CD4-positive, alpha-beta T cell treated with Interleukin-12 subunit alpha and Interleukin-12 subunit beta, for 1 hour (primary cell): ENCODE results near the gene FBXL13.
"Not testable (repeated sequence)": the region's sequence is repeated elsewhere in the genome, so short reads cannot be mapped to it uniquely, and the experiment has no call there.

Source experiments
- DNase-seq: peaks from one replicate; pipeline ENCODE4 v3.0.0-alpha.2; 2020

The FBXL13 gene

DNA sequence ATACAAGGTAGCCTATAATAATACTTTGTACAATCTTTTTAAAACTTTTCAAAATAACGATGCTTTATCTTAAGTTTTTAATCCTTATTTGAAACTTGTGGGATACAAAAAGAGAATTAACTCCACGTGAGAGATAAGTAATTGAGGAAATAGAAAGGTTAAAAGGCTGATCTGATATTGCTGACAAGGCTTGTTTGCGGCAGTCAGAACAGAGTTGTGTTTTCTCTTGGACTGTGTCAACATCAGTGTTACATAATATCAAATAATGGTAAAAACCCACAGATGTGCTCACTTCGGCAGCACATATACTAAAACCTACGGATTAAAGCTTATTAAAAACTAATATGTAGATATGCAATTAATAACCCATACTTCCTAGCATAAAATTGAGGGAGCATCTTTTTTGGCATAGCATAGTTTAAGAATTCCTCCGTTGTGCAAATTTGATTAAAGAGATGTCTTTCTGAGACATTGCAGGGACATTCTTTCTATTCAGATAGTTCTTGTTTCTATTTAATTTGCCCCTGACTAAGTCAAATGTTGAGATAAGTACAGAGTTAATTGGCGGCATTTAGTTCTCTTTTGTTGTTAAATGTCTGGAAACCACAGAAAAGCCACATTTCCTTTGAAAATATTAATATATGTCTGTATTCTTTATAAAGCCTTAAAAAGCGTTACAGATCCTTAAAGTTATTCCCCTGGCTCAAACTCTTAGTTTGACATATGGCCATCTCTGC, 262.5 kb downstream of the FBXL13 start:
- no peak for DNase-seq

GRCh38 chr7:102810916-102811315, 263.7 kb downstream of the FBXL13 start:
- DNase-seq = no peak

GRCh38 chr7:102806613-102807012, 268.0 kb downstream of the FBXL13 start:
- no peak for DNase-seq

GRCh38 chr7:102795987-102796595, 278.5 kb downstream of the FBXL13 start:
- not testable (repeated sequence) for DNase-seq

- not testable (repeated sequence) for DNase-seq
These were observed 280.0 kb downstream of the FBXL13 start for GRCh38 chr7:102794567-102794966.

DNA sequence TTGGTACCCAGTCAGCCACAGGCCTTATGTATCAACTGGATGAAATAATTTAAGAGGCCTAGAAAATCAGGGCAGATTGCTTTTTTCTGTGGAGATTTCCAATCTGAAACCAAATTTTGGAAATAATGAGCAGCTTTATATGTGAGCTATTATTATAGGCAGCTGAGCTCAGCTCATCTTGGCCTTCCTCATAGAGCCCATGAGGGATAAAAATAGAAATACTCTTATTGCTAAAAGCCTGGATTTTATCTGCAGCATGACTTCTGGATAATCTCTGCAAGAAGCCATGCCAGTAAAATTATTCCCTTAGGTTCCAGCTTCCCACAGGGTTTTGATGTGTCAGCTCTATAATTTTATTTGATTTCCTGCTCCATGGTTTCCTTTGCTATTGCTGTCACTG, 282.8 kb downstream of the FBXL13 start:
- not testable (repeated sequence) for DNase-seq

DNA sequence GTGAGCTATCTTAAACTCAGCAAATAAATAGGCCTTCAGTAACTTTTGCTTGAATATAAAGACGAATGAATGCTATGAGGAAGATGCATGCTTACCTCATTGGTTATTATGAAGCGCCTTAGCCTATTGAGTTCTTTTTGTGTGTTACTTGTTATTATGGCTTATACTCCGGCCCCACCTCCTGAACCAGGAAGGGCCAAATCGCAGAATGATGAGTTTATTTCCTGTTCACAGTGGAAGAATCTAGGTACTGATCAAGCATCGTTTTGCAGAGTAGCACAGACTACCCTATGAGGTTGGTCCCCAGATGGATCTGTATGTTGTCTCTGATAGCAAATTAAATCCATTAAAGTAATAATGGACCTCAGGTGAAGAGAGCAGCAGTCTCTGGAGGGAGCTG, 283.2 kb downstream of the FBXL13 start:
- DNase-seq = not testable (repeated sequence)

DNA sequence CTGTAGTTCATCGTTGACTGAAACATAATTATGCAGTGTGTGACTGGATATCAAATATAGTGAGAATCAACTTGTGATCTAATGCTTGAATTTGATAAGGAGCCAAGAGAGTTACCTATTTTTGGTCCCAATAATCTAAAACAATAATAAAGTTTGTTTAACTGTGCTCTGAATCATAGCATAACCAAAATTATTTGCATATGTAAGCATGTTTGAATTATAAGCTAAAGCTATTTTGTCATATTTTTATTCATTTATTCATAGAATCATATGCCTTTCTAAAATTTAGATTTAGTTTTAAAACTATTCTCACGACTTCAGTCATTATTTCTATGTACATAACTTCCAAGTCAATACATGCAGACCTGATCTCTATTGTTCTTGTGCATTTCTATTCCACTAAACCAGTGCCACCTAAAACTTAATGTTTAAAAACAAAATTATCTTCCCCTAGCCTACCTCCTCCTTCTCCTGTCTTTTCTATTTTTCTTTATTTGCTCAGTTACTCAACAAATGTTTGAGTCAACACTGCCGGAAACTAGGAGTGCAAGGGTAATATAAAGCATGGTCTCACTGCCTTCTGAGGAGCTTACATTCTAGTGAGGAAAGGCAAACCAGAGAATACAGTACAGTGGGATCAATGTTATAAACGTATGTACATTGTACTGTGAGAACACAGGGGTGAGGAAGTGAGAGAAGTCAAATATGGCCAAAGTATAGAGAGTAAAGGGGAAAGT, 284.1 kb downstream of the FBXL13 start:
- not testable (repeated sequence) for DNase-seq

DNA sequence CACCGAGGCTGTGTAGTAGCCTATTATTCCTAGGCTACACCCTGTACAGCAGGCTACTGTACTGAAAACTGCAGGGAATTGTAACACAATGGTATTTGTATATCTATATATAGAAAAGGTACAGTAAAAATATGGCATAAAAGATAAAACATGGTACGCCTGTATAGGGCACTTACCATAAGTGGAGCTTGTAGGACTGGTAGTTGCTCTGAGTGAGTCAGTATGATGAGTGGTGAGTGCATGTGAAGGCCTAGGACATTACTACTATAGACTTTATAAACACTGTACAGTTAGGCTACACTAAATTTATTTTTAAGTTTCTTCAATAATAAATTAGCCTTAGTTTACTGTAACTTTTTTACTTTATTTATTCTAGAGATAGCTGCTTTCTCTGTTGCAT, 285.8 kb downstream of the FBXL13 start:
- DNase-seq = not testable (repeated sequence)

DNA sequence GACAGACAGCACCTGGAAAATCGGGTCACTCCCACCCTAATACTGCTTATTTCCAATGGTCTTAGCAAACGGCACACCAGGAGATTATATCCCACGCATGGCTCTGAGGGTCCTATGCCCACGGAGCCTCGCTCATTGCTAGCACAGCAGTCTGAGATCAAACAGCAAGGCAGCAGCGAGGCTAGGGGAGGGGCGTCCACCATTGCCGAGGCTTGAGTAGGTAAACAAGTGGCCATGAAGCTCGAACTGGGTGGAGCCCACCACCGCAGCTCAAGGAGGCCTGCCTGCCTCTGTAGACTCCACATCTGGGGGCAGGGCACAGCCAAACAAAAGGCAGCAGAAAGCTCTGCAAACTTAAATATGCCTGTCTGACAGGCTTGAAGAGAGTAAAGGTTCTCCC, 293.7 kb downstream of the FBXL13 start:
- DNase-seq = not testable (repeated sequence)

- not testable (repeated sequence) for DNase-seq
These were observed 295.9 kb downstream of the FBXL13 start for GRCh38 chr7:102778663-102779062.

DNA sequence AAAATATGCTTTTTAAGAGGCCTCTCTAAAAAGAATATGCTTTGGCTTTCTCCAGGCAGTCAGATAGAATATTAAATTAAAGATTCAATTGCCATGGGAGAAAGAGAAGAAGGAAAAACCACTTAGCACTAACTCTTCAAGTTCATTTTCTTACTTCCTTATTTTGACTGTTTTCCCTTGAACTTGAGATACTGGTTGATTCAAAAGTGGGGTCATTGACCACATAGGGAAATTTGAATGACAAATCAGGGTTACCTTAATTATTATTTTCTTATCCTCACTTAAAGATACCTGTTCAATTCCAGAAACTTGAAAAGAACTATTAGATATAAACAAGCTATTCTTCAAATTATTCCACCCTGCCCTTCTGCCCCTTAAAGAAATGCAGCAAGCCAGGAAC, 298.4 kb downstream of the FBXL13 start:
- DNase-seq = not testable (repeated sequence)

DNA sequence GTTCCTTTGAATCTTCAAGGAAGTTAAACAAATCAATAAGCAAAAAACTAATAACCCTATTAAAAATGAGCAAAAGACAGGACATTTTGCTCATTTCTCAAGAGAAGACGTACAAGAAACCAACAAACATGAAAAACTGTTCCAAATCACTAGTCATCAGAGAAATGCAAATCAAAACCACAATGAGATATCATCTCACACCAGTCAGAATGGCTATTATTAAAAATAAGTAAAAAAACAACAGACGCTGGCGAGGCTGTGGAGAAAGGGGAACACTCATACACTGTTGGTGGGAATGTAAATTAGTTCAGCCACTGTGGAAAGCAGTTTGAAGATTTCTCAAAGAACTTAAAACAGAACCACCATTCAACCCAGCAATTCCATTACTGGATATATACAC, 304.1 kb downstream of the FBXL13 start:
- DNase-seq = not testable (repeated sequence)

DNA sequence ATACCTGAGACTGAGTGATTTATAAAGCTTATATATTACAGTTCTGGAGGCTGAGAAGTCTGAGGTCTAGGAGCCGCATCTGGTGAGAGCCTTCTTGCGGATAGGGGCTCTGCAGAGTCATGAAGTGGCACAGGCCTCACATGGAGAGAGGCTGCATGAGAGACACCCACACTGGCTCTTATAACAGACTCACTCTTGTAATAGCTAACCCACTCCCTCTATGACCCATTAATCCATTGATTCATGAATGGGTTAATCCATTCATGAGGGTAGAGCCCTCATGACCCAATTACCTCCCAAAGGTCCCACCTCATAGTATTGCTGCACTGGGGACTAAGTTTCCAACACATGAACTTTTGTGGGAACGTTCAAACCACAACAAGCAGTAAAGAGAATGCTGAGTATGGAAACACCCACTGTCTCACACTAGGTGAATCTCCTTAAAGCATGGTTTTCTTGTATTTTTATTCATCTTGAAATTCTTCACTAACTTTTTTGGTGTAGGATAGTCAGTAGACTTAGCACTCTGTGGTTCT, 304.9 kb downstream of the FBXL13 start:
- not testable (repeated sequence) for DNase-seq

DNA sequence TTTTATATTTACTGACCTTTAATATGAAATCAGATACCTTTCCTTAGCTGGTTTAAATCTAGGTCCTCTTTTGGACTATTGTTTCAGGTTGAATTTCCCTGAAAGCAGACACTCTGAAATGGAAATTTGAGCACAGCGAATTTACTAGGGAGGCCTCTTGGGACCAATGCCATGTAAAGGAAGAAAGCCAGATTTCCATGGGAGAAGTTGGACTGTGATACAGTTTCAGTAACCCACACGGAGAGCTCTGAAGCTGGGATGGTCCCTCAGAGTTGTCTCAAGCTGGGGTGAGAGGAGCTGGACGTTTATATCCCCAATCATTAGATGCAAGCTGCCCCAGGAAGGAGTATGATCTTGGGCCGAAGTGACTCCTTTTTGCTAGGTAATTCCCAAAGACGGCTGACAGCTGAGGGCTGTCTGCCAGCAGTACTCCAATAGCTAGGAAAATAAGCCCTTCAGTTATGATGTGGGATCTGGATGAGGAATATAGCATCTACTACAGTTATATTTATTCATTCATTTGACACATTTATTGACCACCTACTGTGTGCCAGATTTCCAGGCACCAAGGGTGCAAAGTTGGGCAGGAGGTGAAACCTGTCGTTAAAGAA, 311.2 kb downstream of the FBXL13 start:
- not testable (repeated sequence) for DNase-seq
